ENCODE results near the gene NAALADL2. TPM values are rescaled to one million over a fixed set of nuclear protein-coding genes. Genes with fewer than 3 reads are reported as not detected.

Gene NAALADL2
- total and polyA plus RNA-seq, 2 donors (not counting 1 experiment from before 2014, with no cell fraction given) = not detected

DNA sequence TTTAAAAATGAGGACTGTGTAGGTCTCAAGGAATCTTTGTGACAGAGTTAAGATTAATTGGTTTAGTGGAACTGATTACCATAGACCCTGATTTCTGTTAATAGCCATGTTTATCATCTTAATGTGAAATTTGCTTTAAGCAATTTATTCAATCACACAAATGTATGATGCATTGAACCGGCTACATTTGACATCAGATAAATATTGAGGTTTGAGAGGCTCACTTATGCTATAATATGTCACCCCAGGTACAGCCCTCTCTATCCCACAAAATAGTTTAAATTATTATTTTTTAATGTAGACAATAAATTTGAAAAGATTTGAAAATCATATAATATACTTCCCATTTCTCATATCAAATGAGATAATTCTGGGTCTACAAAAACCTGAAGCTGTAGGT lies 413.3 kb downstream of the NAALADL2 start:
- no peak for TF ChIP-seq EZH2 (IDR thresholded peaks at IDR 0.05; ENCODE audit: borderline replicate concordance, insufficient read depth, low read depth, low read length, poor library complexity, severe bottlenecking)
- TF ChIP-seq CTCF (IDR thresholded peaks at IDR 0.05) = no peak
- intact Hi-C loops (cut with micrococcal nuclease) = no loop called here
- H3K27ac Mint-ChIP-seq = no peak overlapping the region
- no peaks in the 10 kb centered on the region for H3K9me3 Mint-ChIP-seq (ENCODE audit: insufficient read depth)
- no peak overlapping the region for H2AFZ ChIP-seq (ENCODE audit: insufficient read depth, low read depth, low read length, poor library complexity, severe bottlenecking)
- no peaks in the 10 kb centered on the region for H3K27me3 Mint-ChIP-seq
- no peaks in the 10 kb centered on the region for H3K4me1 ChIP-seq (ENCODE audit: control insufficient read depth in 2 of 2, insufficient read depth in 2 of 2, low read length in 2 of 2)
- no peaks in the 10 kb centered on the region for H3K79me2 ChIP-seq (ENCODE audit: control insufficient read depth, insufficient read depth, low read length)
- no peak overlapping the region for H3K27ac ChIP-seq (ENCODE audit: low read length in 2 of 2)
- H3K9me3 ChIP-seq (ENCODE audit: control extremely low read depth in 1 of 3, control insufficient read depth in 2 of 3, insufficient read depth in 1 of 3, low read length in 2 of 3) = peaks cover 0 to 1% (median 0%) of the 10 kb centered on the region in 3 donors
- no peak for DNase-seq
- no CpG with 5 or more reads among the region's 1 CpG for WGBS (ENCODE audit: insufficient coverage)
- H3K9ac ChIP-seq (ENCODE audit: low read length) = no peak overlapping the region
- no peaks in the 10 kb centered on the region for H3K4me1 Mint-ChIP-seq
- H3K4me3 ChIP-seq (ENCODE audit: control extremely low read depth in 1 of 5, extremely low read depth in 1 of 5, insufficient read depth in 1 of 5, low read depth in 2 of 5, low read length in 4 of 5) = no peak overlapping the region
- no peak overlapping the region for H3K4me2 ChIP-seq (replicated peaks; ENCODE audit: low read depth, low read length, poor library complexity, severe bottlenecking)
- no peak for ATAC-seq (ENCODE audit: low read depth)
- H4K20me1 ChIP-seq (ENCODE audit: control insufficient read depth, insufficient read depth, low read length, poor library complexity, severe bottlenecking) = no peaks in the 10 kb centered on the region
- H3K27me3 ChIP-seq (replicated peaks in 1 of 4; ENCODE audit: control extremely low read depth in 1 of 4, control insufficient read depth in 3 of 4, insufficient read depth in 4 of 4, low read length in 3 of 4) = no peaks in the 10 kb centered on the region
- POLR2A ChIA-PET = no interaction called here
- no peak overlapping the region for H3K4me3 Mint-ChIP-seq
- no peaks in the 10 kb centered on the region for H3K36me3 ChIP-seq (replicated peaks in 1 of 2; ENCODE audit: control extremely low read depth in 1 of 2, control insufficient read depth in 1 of 2, extremely low read depth in 1 of 2, insufficient read depth in 2 of 2, low read length in 1 of 2)
- CTCF ChIA-PET = no interaction called here

GRCh38 chr3:175273573-175273972 lies 414.4 kb downstream of the NAALADL2 start:
- H3K4me2 ChIP-seq (replicated peaks; ENCODE audit: low read depth, low read length, poor library complexity, severe bottlenecking) = no peak overlapping the region
- no peaks in the 10 kb centered on the region for H3K4me1 Mint-ChIP-seq
- H3K9me3 Mint-ChIP-seq (ENCODE audit: insufficient read depth) = no peaks in the 10 kb centered on the region
- no peaks in the 10 kb centered on the region for H4K20me1 ChIP-seq (ENCODE audit: control insufficient read depth, insufficient read depth, low read length, poor library complexity, severe bottlenecking)
- H3K79me2 ChIP-seq (ENCODE audit: control insufficient read depth, insufficient read depth, low read length) = no peaks in the 10 kb centered on the region
- no peak for TF ChIP-seq CTCF (IDR thresholded peaks at IDR 0.05)
- TF ChIP-seq EZH2 (IDR thresholded peaks at IDR 0.05; ENCODE audit: borderline replicate concordance, insufficient read depth, low read depth, low read length, poor library complexity, severe bottlenecking) = no peak
- H3K9ac ChIP-seq (ENCODE audit: low read length) = no peak overlapping the region
- ChIA-PET POLR2A (no interaction called here), CTCF (no interaction called here)
- no peaks in the 10 kb centered on the region for H3K4me1 ChIP-seq (ENCODE audit: control insufficient read depth in 2 of 2, insufficient read depth in 2 of 2, low read length in 2 of 2)
- intact Hi-C loops (cut with micrococcal nuclease) = no loop called here
- H3K27me3 ChIP-seq (replicated peaks in 1 of 4; ENCODE audit: control extremely low read depth in 1 of 4, control insufficient read depth in 3 of 4, insufficient read depth in 4 of 4, low read length in 3 of 4) = no peaks in the 10 kb centered on the region
- peaks cover 0 to 1% (median 0%) of the 10 kb centered on the region in 3 donors for H3K9me3 ChIP-seq (ENCODE audit: control extremely low read depth in 1 of 3, control insufficient read depth in 2 of 3, insufficient read depth in 1 of 3, low read length in 2 of 3)
- H3K4me3 Mint-ChIP-seq = no peak overlapping the region
- DNase-seq (no peak), ATAC-seq (ENCODE audit: low read depth) (no peak)
- no peaks in the 10 kb centered on the region for H3K36me3 ChIP-seq (replicated peaks in 1 of 2; ENCODE audit: control extremely low read depth in 1 of 2, control insufficient read depth in 1 of 2, extremely low read depth in 1 of 2, insufficient read depth in 2 of 2, low read length in 1 of 2)
- no peak overlapping the region for H2AFZ ChIP-seq (ENCODE audit: insufficient read depth, low read depth, low read length, poor library complexity, severe bottlenecking)
- no peak overlapping the region for H3K4me3 ChIP-seq (ENCODE audit: control extremely low read depth in 1 of 5, extremely low read depth in 1 of 5, insufficient read depth in 1 of 5, low read depth in 2 of 5, low read length in 4 of 5)
- no CpG with 5 or more reads among the region's 4 CpGs for WGBS (ENCODE audit: insufficient coverage)
- H3K27me3 Mint-ChIP-seq = no peaks in the 10 kb centered on the region
- no peak overlapping the region for H3K27ac ChIP-seq (ENCODE audit: low read length in 2 of 2)
- no peak overlapping the region for H3K27ac Mint-ChIP-seq

Data from B cell (primary cell).